GM08714 (cell line): ENCODE measurements around the gene RELCH.

ENCODE experiments used
- H3K4me3 ChIP-seq: fragments of 200-500 bp; sonication (Bioruptor generic); 2 replicates; pipeline ENCODE4 v1.5.1; 2014; ENCODE audit warnings: mild to moderate bottlenecking, low read length, inconsistent platforms
- ZNF274 ChIP-seq: IDR thresholded peaks from 2 replicates; pipeline ENCODE4 v1.6.1; 2012; ENCODE audit warnings: mild to moderate bottlenecking, low read depth, low read length

The RELCH gene

GRCh38 chr18:62177271-62177670 is 9.8 kb upstream of the RELCH start:
- H3K4me3 ChIP-seq = no peak overlapping the region
- no peak for TF ChIP-seq ZNF274

DNA sequence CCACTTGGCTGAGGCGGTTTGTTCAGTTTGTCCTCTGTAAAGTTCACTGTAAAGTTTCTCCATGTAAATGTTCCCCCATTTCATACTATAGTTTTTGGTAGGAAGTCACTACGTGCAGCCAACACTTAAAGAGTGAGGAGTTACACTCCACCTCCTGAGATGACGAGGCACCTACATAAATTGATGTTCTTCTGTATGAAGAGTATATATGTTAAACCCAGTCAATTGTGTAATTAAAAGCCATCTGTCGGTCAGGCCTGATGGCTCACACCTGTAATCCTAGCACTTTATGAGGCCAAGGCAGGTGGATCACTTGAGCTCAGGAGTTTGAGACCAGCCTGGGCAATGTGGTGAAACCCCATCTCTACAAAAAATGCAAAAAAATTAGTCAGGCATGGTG is 7.8 kb upstream of the RELCH start:
- no peak for TF ChIP-seq ZNF274
- no peak overlapping the region for H3K4me3 ChIP-seq

DNA sequence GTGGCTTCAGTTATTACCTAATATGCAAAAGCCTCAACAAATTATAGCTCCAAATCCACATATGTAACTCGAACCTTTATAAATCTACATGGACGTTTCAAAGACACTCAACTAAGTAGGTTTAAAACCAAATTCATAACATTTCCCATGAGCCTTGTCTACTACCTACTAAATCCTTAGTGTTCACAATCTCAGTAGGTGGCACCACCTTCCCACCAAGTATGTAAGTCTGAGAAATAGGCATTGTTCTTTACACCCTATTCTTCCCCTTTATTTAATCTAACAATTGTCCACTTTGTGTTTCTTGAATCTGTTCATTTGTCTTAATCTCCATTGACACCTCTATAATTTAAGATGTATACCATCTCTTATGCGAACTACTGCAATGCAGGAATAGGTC is 4.8 kb upstream of the RELCH start:
- TF ChIP-seq ZNF274 = no peak
- no peak overlapping the region for H3K4me3 ChIP-seq

DNA sequence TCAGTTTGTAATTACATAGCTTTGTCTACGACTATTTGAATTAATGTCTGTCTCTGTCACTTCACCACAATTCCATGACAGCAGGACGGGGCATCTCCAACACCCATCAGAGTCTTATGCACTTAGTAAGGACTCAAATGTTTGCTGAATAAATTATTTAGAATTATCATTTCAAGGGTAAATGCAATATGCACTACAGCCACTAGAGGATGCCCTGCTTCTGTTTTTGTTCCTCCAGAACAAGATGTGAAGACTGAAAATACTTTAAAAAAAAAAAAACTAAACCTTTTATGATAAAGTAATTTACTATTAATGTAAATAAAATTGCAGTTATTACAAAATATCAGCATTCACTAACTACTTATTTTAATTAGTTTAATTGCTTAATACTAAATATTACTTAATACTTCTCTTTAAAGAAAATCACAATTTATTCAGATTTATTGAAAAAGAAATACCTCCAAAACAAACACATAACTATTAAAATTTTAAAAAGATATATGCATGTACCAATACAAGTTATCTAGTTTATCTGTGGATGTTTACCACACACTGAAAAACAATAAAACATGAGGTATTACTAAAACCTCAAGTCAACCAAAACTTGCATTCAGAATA is 3.4 kb upstream of the RELCH start:
- H3K4me3 ChIP-seq = no peak overlapping the region
- no peak for TF ChIP-seq ZNF274

DNA sequence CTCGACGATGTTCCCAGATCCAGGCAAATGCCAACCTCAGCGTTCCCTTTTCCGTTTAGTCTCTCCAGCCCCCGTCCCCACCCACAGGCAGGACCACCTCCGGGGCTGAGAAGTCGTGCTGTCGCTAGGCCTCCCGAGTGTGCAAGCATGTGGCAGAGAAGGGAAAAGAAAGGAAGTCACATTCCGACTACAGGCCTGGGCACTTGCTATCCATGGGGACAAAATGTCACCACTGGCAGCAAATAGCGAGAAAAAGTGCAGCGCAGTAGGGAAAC is 619 bp upstream of the RELCH start:
- H3K4me3 ChIP-seq = peak overlapping the region; percentile 93
- TF ChIP-seq ZNF274 = no peak

DNA sequence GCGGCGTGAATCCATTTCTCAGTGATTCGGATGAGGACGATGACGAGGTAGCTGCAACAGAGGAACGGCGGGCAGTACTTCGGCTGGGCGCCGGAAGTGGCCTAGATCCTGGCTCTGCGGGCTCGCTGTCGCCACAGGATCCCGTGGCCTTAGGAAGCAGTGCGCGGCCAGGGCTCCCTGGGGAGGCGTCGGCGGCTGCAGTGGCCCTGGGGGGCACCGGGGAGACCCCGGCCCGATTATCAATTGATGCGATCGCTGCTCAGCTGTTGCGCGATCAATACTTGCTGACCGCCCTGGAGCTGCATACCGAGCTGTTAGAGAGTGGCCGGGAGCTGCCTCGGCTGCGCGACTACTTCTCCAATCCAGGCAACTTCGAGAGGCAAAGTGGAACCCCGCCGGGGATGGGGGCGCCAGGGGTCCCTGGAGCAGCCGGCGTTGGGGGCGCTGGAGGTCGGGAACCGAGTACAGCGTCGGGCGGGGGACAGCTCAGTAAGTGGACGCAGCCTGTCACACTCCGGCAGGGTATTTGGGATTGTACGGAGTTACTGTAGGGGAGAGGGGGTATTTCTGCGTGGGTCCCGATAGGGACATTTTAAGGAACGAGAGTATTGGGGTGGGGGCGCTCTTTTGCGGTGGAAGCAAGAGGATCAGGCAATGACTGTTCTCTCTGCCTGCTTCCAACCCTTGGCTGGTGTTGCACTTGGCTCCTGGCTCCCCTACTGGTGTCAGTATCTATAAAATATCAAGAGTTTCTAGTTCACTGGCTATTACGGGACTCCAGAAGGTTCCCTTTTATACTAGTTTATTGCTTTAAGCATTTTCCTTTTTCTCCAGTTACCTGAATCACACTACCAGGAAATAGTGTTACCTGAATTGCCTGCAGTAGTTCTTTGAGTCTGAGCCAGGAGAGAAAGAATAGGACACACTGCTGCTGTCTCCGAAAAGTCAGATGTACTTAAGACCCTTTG is 772 bp downstream of the RELCH start:
- H3K4me3 ChIP-seq = peak overlapping the region; percentile 82
- TF ChIP-seq ZNF274 = no peak

GRCh38 chr18:62189208-62189607 is 2.2 kb downstream of the RELCH start:
- no peak for TF ChIP-seq ZNF274
- H3K4me3 ChIP-seq = peak overlapping the region; percentile 82; the same call in 1 of the 2 replicates

DNA sequence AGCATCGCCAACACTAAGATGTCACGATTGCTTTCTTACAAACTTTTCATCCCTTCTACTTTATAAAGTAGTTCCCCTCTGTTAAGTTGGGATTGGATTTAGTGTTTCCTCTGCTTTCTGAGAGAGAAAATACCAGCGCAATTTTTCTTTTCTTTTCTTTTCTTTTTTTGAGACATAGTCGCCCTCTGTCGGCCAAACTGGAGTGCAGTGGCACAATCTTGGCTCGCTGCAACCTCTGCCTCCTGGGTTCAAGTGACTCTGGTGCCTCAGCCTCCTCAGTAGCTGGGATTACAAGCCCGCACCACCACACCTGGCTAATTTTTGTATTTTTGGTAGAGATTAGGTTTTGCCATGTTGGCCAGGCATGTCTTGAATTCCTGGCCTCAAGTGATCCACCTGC is 9.0 kb downstream of the RELCH start:
- no peak overlapping the region for H3K4me3 ChIP-seq
- no peak for TF ChIP-seq ZNF274

DNA sequence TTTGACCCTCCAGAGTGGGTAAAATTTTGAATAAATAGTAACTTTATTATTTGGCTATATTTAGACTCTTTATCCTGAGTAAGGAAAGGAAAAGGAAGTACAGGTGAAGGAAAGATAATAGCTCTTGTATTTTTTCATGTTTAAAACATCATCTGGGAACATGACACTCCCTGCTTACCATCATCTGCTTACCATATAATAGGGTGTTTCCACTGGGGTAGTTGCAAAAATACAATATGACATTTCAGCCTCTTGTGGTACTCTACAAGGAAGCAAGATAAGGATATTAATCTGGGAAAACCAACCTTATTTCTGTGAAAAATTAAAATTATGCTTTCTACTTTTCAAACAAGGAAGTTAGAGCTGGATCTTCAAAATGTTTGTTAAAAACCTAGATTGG is 9.9 kb downstream of the RELCH start:
- TF ChIP-seq ZNF274 = no peak
- H3K4me3 ChIP-seq = no peak overlapping the region

GRCh38 chr18:62198259-62198658 is 11.2 kb downstream of the RELCH start:
- TF ChIP-seq ZNF274 = no peak

GRCh38 chr18:62199629-62200028 is 12.6 kb downstream of the RELCH start:
- no peak for TF ChIP-seq ZNF274
- H3K4me3 ChIP-seq = no peak overlapping the region

More at GRCh38 chr18:62198259-62198658, 11.2 kb downstream of the RELCH start:
- H3K4me3 ChIP-seq = no peak overlapping the region

DNA sequence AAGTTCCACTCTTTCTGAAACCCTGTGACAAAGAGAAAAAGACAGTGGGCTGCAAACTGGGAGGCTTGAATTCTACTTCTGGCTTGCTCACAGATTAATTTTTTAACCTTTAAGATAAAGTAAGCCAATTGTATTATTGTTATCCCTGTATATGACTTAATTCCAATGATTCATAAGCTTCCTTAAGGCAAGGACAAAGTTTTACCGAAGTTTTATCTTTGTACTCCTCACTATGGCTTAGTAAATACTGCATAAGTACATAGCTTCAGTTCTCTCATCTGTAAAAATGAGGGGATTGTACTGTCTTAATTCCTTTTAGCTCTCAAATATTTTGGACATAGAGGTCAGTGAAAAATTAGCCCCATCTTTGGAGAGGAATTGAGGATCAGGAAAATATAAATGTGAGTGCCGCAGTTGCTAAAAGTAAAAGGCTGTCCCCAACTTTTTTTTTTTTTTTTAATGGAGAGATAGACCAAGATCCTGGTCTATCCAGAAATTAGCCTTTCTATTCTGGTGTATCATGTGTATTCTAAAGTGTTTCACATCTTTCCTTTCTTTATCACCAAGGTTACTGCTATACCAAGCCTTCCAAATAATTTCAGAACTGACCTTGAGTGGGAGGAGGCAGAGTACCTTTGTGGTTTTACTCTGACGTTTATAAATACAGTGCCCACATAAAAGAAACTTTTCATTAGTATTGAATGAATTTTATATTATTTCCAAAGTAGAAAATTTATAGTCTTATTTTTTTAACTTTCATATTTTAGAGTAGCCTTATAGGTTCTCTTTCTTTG is 13.3 kb downstream of the RELCH start:
- H3K4me3 ChIP-seq = no peak overlapping the region
- TF ChIP-seq ZNF274 = no peak

- TF ChIP-seq ZNF274 = no peak
- H3K4me3 ChIP-seq = no peak overlapping the region
Measured at GRCh38 chr18:62201870-62202269, 14.8 kb downstream of the RELCH start.

DNA sequence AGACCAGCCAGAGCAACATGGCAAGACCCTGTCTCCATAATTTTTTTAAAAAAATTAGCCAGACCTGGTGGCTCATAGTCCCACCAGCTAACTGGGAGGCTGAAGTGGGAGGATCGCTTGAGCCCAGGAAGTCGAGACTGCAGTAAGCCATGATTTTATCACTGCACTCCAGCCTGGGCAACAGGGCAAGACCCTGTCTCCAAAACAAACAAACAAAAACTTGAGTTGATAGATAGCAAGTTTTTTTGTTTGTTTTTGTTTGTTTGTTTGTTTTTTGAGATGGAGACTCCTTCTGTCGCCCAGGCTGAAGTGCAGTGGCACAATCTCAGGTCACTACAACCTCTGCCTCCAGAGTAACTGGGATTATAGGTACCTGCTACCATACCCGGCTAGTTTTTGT is 18.8 kb downstream of the RELCH start:
- TF ChIP-seq ZNF274 = no peak
- H3K4me3 ChIP-seq = no peak overlapping the region

- TF ChIP-seq ZNF274 = no peak
- H3K4me3 ChIP-seq = no peak overlapping the region
Measured at GRCh38 chr18:62206593-62206992, 19.5 kb downstream of the RELCH start.
